HG02678 (cell line): Measurements from ENCODE around the gene PACSIN1.
"Not testable (repeated sequence)": the region's sequence is repeated elsewhere in the genome, so short reads cannot be mapped to it uniquely, and the experiment has no call there.

Experiments used
- ATAC-seq: cut with Tn5 transposase; IDR thresholded peaks from one replicate; pipeline ENCODE4 v1.9.1; 2021; ENCODE audit warnings: mild to moderate bottlenecking, moderate library complexity; ENCODE audit not compliant: unreplicated experiment

Gene PACSIN1

DNA sequence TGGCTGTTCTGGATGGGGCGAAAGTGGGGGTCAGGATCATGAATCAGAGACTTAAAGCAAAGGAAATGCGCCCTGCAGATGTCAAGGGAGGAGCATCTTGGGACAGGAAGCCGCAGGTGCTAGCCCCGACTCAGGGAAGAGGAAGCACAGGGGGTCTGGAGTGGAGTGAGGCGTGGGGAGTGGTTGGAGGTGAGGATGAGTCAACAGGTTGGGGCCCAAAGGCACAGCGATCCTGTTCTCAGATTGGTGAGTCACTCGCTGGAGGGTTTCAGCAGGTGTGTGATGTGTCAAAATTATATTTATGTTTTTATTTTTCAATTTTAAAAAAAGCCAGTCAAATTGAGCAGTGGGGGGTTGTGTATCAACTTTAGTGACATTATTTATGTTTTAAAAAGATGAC lies 19.0 kb downstream of the PACSIN1 start:
- no peak for ATAC-seq

GRCh38 chr6:34485321-34486060 lies 19.6 kb downstream of the PACSIN1 start:
- ATAC-seq = no peak

- ATAC-seq = no peak
These were observed 20.3 kb downstream of the PACSIN1 start for GRCh38 chr6:34486106-34486740.

GRCh38 chr6:34486886-34487285 lies 21.0 kb downstream of the PACSIN1 start:
- not testable (repeated sequence) for ATAC-seq

DNA sequence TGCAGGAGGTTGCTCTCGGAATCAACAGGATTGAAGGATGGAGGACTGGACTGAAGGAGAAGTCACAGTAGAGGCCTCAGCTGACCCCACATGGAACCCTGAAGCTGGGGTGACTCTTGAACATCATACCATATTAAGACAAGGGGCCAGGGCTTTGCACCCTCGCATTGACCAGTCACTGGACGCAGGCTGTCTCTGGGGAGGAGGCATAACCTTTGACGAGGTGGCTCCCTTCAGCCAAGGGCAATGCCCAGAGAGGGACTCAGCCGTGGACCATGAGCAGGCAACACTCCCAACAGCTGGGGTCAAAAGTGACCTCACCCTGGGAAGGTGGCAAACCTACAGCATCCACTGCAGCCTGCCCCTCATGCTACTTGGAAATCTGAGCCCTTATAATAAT lies 21.7 kb downstream of the PACSIN1 start:
- no peak for ATAC-seq

GRCh38 chr6:34489207-34489805 lies 23.4 kb downstream of the PACSIN1 start:
- ATAC-seq = no peak

DNA sequence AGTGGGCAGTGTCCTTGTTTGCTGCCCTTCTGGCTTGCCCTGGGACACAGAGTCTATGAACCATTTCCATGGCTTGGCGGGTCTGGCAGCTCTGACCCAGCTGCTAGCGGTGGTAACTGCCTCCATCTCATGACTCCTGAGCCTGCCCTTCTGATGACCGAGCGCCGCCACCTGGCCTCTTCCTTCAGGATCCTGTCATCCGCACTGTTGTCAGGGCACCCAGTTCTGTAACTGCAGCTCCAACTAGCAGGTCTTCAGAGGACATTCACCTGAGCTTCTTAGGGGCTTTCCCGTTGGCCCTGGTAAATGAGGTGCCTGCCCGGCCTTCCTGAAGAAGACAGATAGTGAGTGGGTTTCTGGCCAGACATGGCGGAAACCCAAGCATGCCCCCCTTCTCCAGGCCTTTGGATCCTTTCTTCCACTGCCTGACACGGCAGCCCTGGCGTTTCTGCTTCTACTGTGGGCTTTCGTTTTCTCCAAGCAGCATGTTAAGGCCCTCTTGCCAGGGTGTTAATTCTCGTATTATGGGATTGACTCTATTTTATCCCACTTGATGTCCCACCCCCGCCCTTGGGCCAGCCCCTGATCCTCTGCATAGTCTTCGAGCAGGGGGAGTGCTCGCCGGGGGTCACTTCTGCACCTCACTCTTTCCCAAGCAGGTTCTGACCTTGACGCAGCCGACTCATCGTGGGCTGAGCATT lies 24.7 kb downstream of the PACSIN1 start:
- no peak for ATAC-seq

DNA sequence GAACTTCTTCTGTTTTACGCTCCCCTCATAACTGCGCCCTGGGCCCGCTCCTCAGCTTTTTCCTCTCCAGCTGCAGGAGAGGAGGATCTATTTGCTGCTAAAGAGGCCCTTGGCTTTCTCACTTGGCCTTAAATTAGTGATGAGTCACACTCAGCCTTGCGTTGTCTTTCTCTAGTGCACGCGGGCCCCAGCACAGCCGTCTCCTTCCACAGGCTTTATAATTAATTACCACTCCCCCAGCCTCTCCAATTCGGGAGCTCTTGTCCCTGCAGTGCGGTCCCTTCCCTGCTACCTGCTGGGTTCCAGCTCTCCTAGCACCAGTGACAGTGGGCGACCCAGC lies 25.2 kb downstream of the PACSIN1 start:
- no peak for ATAC-seq

- no peak for ATAC-seq
These were observed 27.5 kb downstream of the PACSIN1 start for GRCh38 chr6:34493344-34493743.

- ATAC-seq = no peak
These were observed 29.1 kb downstream of the PACSIN1 start for GRCh38 chr6:34494973-34495372.

DNA sequence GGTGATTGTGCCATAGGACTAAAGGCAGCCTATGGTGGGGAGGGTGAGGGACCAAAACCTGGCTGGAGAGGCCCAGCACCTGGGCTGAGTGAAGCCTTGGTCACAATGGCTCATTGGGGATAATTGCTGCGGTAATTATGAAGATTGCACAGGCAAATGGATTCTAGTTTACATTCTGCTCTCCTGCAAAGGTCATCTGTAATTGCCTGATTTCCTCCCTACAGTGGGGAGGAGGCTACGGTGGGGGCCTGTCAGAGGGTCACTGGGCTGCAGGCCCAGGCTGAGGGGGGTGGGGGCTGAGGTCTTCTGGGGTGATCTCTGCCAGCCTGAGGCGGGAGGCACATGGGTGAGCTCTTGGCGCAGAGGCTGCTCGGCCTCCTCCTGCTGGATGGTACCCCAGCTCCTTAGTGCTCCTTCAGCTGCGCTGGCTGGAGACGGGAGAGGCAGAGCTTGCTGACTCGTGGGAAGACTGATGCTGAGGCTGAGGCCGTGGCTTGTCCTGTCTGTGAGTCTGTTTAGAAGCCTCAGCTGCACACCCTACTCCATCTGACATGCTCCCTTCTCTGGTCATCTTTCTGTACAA lies 30.3 kb downstream of the PACSIN1 start:
- ATAC-seq = no peak

- no peak for ATAC-seq
These were observed 31.5 kb downstream of the PACSIN1 start for GRCh38 chr6:34497411-34497810.

DNA sequence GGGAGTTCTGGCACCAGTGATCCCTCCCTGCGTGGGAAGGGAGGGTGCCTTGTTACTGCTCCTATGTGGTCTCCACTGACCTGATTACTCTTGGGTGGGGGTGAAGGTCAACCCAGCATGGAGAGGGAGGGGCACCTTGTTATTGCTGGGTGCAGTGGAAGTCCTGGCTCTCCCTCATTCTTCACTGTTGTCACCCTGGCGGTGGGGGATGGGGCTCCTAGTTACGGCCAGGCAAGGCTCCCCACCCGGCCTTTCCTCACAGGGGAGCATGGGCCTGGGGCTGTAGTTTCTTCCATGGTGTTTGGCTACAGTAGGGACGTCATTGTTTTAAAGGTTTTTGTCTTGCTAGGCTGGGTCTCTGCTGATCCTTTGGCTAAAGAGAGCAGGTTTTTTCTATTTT lies 40.8 kb downstream of the PACSIN1 start:
- no peak for ATAC-seq

DNA sequence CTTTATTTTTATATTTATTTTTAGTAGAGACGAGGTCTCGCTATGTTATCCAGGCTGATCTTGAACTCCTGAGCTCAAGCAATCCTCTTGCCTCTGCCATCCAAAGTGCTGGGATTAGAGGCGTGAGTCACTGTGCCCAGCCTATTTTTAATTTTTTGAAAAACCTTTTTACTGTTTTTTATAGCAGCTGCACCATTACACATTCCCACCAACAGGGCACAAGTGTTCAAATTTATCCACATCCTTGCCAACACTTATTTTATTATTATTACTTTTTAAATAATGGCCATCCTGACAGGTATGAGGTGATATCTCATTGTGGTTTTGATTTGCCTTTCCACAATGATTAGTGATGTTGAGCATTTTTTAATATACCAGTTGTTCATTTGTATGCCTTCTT lies 42.5 kb downstream of the PACSIN1 start:
- ATAC-seq = no peak

GRCh38 chr6:34509782-34510181 lies 43.9 kb downstream of the PACSIN1 start:
- no peak for ATAC-seq

GRCh38 chr6:34510299-34510698 lies 44.4 kb downstream of the PACSIN1 start:
- ATAC-seq = no peak

DNA sequence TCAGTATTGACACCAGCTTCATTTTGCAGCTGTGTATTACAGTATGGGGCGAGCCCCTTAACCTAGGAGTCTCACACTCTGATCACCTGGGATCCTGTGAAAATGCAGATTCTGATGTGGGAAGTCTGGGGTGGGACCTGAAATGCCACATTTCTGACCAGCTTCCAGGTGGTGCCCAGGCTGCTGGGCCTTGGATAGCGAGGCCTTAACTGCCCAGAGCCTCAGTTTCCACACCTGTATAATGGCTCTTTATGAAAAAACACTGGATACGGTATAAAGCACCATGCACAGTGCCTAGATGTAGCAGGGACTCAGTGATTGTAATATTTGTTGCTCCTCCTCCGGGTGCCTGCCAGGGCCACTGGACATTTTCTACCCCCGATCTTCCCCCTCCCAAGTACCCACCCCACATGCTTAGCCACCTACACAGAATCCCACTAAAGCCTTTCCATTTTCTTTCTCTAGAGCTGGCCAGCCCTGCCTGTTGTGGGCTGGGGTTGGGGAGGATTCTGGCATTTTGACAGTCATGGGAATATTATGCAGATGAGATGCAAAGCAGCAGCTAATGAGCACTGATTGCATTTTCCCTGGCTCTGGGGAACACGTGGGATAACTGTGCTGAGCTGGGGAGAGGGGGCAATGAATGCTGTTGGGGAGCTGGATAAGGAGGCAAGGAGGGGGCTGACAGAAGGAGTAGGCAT lies 45.5 kb downstream of the PACSIN1 start:
- ATAC-seq = no peak

- no peak for ATAC-seq
These were observed 46.2 kb downstream of the PACSIN1 start for GRCh38 chr6:34511915-34512737.

DNA sequence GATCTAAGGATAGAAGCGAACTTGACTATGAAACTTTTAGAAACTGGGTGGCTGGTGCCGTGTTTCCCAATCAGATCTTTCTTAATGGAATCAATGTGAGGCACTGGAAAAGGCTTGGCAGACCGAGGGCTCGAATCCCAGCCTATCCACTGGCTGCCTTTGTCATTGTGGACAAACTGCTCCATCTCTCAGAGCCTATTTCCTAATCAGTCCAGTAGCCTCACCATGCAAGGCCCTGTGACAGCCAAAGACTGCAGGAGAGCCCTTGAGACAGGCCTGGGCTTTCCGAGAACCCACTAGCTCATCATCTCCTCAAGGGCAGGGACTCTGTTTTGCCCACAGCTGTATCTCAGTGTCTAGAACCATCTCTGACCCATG lies 46.9 kb downstream of the PACSIN1 start:
- no peak for ATAC-seq

DNA sequence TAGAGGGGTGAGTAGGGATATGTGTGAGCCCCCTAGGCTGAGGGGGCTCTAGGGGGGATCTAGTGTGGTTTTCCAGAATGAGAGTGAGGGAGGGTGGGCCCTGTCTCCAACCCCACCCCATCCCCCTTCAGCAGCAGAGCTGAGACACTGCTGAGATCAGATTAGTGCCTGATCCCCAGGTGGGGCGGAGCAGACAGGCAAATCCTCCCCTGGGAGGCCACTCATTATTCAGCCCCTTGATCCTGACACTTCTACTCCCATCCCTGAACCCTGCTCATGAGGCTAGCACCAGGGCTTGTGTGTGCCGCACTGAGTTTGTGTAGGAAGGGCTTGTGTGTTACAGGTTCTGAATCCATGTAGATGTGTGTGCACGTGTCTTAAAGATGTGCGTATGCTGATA lies 47.8 kb downstream of the PACSIN1 start:
- ATAC-seq = no peak
